Psoas muscle (tissue), 8 donors: ENCODE measurements around the gene RAP2A. TPM values are rescaled to one million over a fixed set of nuclear protein-coding genes. Genes with fewer than 3 reads are reported as not detected.

ENCODE experiments used
- ATAC-seq, 4 donors: fragments of 200-7000 bp; cut with Tn5 transposase; one replicate each; pipeline ENCODE4 v1.9.1; 2020; ENCODE audit warnings: moderate library complexity in 3 of 4, mild to moderate bottlenecking in 2 of 4
- DNase-seq, 2 donors: peaks; one replicate each; pipeline ENCODE4 v3.0.0-alpha.2; 2020
- H3K27ac ChIP-seq: fragments of 200-600 bp; one replicate; pipeline ENCODE4 v1.8.0; 2022
- H3K27me3 ChIP-seq, 3 donors: fragments of 200-600 bp in 1 of 3; one replicate each; pipeline versions ENCODE4 v1.6.1 to v1.8.0; 2013 to 2022; ENCODE audit warnings: low read length in 2 of 3, mild to moderate bottlenecking in 2 of 3, moderate library complexity in 1 of 3; ENCODE audit not compliant: insufficient read depth in 3 of 3
- H3K36me3 ChIP-seq, 2 donors: fragments of 200-600 bp in 1 of 2; one replicate each; pipeline versions ENCODE4 v1.6.1 to v1.8.0; 2013 to 2022; ENCODE audit warnings: low read depth in 1 of 2, mild to moderate bottlenecking in 1 of 2, moderate library complexity in 1 of 2; ENCODE audit not compliant: insufficient read depth in 1 of 2
- H3K4me1 ChIP-seq: fragments of 200-600 bp; one replicate; pipeline ENCODE4 v1.8.0; 2022
- H3K4me3 ChIP-seq: fragments of 200-600 bp; one replicate; pipeline ENCODE4 v1.8.0; 2022; ENCODE audit warnings: mild to moderate bottlenecking
- H3K9me3 ChIP-seq: fragments of 200-600 bp; one replicate; pipeline ENCODE4 v1.8.0; 2022
- WGBS, 3 donors: extraction: QIAGEN DNeasy Blood & Tissue Kit; methylation state at CpG; one replicate each; pipeline versions ENCODE4 v1.1.6 to v1.1.7; 2013; 5-methylcytosine and 5-hydroxymethylcytosine counted together
- intact Hi-C, 2 donors: fragments of 100-400 bp; cut with DNase I; formaldehyde crosslinking; loops; one replicate each; pipeline versions ENCODE4 v1.11.0 to v1.14.2; 2022
- polyA plus RNA-seq, 3 donors: library from polyadenylated mRNA; stranded (reverse); fragments of 200-250 nt; gene quantifications; one replicate each; pipeline ENCODE4 v1.2.3, GENCODE V29; 2013
- total RNA-seq, 4 donors: library from RNA; stranded (reverse); fragmentation: NEBNext Ultra II Directional in 2 of 4; extraction: Animal tissue kit (Norgen Biotek cat#: 25700) in 2 of 4; gene quantifications; one replicate each; pipeline versions ENCODE4 v1.2.1 to v1.2.4, GENCODE V29; 2021 to 2023
- TF ChIP-seq, protein P1 (sequence below): fragments of 200-600 bp; IDR thresholded peaks from one replicate; pipeline ENCODE4 v1.8.0; 2022; ENCODE audit warnings: antibody characterized with exemption
- donor health status: healthy with polysubstance abuse.
- donor health status: DM: no; HTN: no; CAD: no; lungs with moderate emphysema.
- donor health status: Bipolar disorder and iron deficiency.
- donor health status: healthy.
- donor health status: DM: yes; HTN: yes; CAD: no.
- donor health status: DM: no; HTN: no; CAD: no.
- donor health status: DM: no; HTN: no; CAD: no.
- donor health status: DM: yes; HTN: yes; CAD: no.

RAP2A gene
- total and polyA plus RNA-seq, 7 donors = 3.8 to 35.7 (median 11.4) TPM

DNA sequence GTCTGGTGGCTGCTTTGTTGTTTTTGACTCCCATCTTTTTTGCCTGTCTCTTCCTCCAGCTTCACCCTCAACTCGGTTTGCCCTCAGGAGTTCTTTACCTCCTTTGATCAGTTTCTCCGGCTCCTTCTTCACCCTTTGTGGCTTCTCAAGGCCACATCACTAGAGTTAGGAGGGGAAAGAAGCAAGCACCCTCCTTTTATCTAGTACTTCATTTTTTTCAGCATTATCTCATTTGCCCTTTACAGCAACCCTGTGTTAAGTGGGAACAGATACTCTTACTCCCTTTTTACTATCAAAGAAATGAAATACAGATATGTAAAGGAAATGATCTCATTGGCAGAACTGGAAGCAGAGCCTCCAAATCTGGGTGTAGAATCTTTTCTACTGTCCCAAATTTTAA, 26.9 kb downstream of the RAP2A start:
- 89 to 97% (median 95%) methylated on average over 2 of the region's 2 CpGs for WGBS, 3 donors
- peaks cover 0 to 18% of the 10 kb centered on the region in 2 donors for H3K36me3 ChIP-seq
- no peaks in the 10 kb centered on the region for H3K27me3 ChIP-seq
- DNase-seq (no peak), ATAC-seq (no peak)
- H3K27ac ChIP-seq = no peak overlapping the region
- no peak overlapping the region for H3K4me3 ChIP-seq
- peaks cover 13% of the 10 kb centered on the region for H3K4me1 ChIP-seq
- intact Hi-C loops = no loop called here
- TF ChIP-seq, protein P1, sequence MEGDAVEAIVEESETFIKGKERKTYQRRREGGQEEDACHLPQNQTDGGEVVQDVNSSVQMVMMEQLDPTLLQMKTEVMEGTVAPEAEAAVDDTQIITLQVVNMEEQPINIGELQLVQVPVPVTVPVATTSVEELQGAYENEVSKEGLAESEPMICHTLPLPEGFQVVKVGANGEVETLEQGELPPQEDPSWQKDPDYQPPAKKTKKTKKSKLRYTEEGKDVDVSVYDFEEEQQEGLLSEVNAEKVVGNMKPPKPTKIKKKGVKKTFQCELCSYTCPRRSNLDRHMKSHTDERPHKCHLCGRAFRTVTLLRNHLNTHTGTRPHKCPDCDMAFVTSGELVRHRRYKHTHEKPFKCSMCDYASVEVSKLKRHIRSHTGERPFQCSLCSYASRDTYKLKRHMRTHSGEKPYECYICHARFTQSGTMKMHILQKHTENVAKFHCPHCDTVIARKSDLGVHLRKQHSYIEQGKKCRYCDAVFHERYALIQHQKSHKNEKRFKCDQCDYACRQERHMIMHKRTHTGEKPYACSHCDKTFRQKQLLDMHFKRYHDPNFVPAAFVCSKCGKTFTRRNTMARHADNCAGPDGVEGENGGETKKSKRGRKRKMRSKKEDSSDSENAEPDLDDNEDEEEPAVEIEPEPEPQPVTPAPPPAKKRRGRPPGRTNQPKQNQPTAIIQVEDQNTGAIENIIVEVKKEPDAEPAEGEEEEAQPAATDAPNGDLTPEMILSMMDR = no peak
- no peaks in the 10 kb centered on the region for H3K9me3 ChIP-seq

DNA sequence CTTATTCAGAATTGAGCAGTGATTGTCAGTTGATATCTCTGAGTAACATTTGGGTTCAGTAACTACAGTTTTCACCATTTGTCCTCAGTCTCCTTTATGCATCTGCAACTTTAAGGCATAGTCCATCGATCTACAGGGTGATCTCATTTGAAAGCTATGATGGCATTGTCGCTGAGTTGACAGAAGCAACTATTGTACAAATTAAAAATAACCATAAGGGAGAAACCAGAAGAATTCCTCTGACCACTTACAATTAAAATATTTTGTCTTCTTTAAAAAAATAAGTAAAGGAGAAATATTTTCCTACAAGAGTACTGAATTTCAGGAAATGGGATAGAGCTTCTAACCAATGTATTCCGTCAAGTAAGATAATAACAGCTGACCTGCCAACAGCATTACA, 30.6 kb downstream of the RAP2A start:
- TF ChIP-seq, protein P1 = no peak
- ATAC-seq (no peak), DNase-seq (no peak)
- H3K36me3 ChIP-seq = peaks cover 0 to 18% of the 10 kb centered on the region in 2 donors
- peaks cover 10% of the 10 kb centered on the region for H3K4me1 ChIP-seq
- no peak overlapping the region for H3K27ac ChIP-seq
- intact Hi-C loops = no loop called here
- no peak overlapping the region for H3K4me3 ChIP-seq
- no peaks in the 10 kb centered on the region for H3K9me3 ChIP-seq
- WGBS, 3 donors = 49 to 64% (median 61%) methylated on average over 3 of the region's 3 CpGs
- no peaks in the 10 kb centered on the region for H3K27me3 ChIP-seq

DNA sequence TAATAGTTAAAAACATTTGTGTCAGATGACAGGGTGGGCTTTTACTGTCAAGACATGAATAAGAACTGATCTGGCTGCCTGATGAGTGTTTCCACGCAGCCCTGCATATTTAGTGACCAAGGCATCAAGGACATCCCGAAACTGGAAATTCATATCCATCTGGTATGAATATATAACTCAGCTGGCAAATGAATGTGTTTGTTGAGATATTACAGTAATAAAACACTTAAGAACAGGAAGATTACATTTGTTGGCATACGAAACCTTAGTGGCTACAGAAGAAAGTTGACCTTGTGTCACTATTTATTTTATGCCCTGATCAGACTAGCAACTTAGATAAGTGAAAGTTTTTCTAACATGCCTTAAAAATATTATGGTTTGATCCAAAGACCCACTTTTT, 32.8 kb downstream of the RAP2A start:
- intact Hi-C loops = no loop called here
- H3K27me3 ChIP-seq = no peaks in the 10 kb centered on the region

DNA sequence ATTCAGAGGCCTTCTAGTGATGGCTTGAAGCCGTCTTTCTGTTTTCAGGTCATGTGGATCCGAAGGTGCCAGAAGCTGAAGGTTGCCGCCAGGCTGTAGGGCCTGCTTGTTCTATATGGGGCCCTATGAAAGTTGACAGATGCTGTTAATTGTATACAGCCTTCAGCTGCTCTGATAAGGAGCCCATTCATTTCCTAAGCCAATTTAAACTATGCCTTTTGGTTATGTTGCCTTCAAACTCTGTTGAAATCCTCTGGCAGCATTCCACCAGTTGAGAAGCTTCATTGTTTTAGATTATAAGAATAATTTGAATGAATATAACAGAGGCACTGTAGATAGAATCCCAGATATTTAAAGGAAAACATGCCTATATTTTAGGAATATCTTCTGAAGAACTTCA, 34.4 kb downstream of the RAP2A start:
- no peak overlapping the region for H3K27ac ChIP-seq
- no peak overlapping the region for H3K4me3 ChIP-seq
- H3K36me3 ChIP-seq = peaks cover 0 to 18% of the 10 kb centered on the region in 2 donors
- DNase-seq (no peak), ATAC-seq (no peak)
- no peaks in the 10 kb centered on the region for H3K9me3 ChIP-seq
- TF ChIP-seq, protein P1 = no peak
- 77 to 85% (median 81%) methylated on average over 3 of the region's 3 CpGs for WGBS, 3 donors
- no peaks in the 10 kb centered on the region for H3K4me1 ChIP-seq
- H3K27me3 ChIP-seq = no peaks in the 10 kb centered on the region
- intact Hi-C loops = no loop called here

More for the DNA sequence above, 32.8 kb downstream of the RAP2A start:
- ATAC-seq (no peak), DNase-seq (no peak)
- TF ChIP-seq, protein P1 = no peak
- H3K9me3 ChIP-seq = no peaks in the 10 kb centered on the region
- 70 to 86% (median 78%) methylated on average over 3 of the region's 3 CpGs for WGBS, 3 donors
- no peak overlapping the region for H3K4me3 ChIP-seq
- H3K4me1 ChIP-seq = no peaks in the 10 kb centered on the region
- H3K36me3 ChIP-seq = peaks cover 0 to 18% of the 10 kb centered on the region in 2 donors
- H3K27ac ChIP-seq = no peak overlapping the region

DNA sequence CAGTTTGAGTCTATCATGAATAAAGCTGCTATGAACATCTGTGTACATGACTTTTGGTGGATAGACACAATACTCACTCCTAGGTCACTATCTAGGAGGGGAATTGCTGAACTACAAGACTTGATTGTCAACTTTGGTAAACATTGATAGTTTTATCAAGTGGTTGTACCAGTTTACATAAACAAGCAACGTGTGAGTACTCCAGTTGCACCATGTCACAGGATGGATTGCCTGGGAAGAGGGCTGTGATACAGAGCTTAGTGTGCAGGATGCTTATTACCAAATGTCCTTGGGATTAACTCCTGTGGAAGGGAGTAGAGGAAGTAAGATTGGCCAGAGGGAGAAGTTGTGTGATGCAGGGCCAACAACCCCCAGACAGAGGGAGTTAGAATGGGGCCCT, 37.7 kb downstream of the RAP2A start:
- Histone ChIP-seq H3K27ac (no peak overlapping the region), H3K4me1 (no peaks in the 10 kb centered on the region), H3K36me3 (no peaks in the 10 kb centered on the region), H3K9me3 (no peaks in the 10 kb centered on the region), H3K4me3 (no peak overlapping the region), H3K27me3 (no peaks in the 10 kb centered on the region)
- DNase-seq (no peak), ATAC-seq (no peak)
- TF ChIP-seq, protein P1 = no peak
- 72 to 83% (median 78%) methylated on average over 1 of the region's 1 CpG for WGBS, 3 donors
- intact Hi-C loops = no loop called here
